Right lung (tissue), 10 donors: ENCODE measurements around the gene MAP3K12. TPM values are rescaled to one million over a fixed set of nuclear protein-coding genes. Genes with fewer than 3 reads are reported as not detected.
"Not testable (repeated sequence)": the region's sequence is repeated elsewhere in the genome, so short reads cannot be mapped to it uniquely, and the experiment has no call there.

ENCODE experiments used
- DNase-seq, 2 donors: peaks; one replicate each; pipeline ENCODE4 v3.0.0-alpha.2; 2013
- long read RNA-seq, 8 donors: transcript quantifications; one replicate each; lab custom pipeline, GENCODE V29; 2026
- polyA plus RNA-seq, 5 donors: library from polyadenylated mRNA; unstranded; fragments of 120-200 nt; gene quantifications; one replicate each; pipeline versions ENCODE4 v1.2.1 to v1.2.3, GENCODE V29; 2013; ENCODE audit warnings: inconsistent platforms in 1 of 5, low replicate concordance in 1 of 5; ENCODE audit not compliant: insufficient read length in 5 of 5, insufficient read depth in 1 of 5

MAP3K12 gene, protein sequence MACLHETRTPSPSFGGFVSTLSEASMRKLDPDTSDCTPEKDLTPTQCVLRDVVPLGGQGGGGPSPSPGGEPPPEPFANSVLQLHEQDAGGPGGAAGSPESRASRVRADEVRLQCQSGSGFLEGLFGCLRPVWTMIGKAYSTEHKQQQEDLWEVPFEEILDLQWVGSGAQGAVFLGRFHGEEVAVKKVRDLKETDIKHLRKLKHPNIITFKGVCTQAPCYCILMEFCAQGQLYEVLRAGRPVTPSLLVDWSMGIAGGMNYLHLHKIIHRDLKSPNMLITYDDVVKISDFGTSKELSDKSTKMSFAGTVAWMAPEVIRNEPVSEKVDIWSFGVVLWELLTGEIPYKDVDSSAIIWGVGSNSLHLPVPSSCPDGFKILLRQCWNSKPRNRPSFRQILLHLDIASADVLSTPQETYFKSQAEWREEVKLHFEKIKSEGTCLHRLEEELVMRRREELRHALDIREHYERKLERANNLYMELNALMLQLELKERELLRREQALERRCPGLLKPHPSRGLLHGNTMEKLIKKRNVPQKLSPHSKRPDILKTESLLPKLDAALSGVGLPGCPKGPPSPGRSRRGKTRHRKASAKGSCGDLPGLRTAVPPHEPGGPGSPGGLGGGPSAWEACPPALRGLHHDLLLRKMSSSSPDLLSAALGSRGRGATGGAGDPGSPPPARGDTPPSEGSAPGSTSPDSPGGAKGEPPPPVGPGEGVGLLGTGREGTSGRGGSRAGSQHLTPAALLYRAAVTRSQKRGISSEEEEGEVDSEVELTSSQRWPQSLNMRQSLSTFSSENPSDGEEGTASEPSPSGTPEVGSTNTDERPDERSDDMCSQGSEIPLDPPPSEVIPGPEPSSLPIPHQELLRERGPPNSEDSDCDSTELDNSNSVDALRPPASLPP
- 10 to 100 TPM; 22.8 to 32.7 (median 29.3) TPM for polyA plus RNA-seq
- long read RNA-seq, donor 1, full-length matches to known transcripts: 2 of 2 reads
- long read RNA-seq, donor 1, partial matches to known transcripts: 0 of 2 reads
- long read RNA-seq, donor 1, other reads (novel, unspliced or antisense): 0 of 2 reads
- long read RNA-seq, donor 2, partial matches to known transcripts: 227 of 297 reads
- long read RNA-seq, donor 2, other reads (novel, unspliced or antisense): 67 of 297 reads
- long read RNA-seq, donor 3, full-length matches to known transcripts: 2 of 2 reads
- long read RNA-seq, donor 3, partial matches to known transcripts: 0 of 2 reads
- long read RNA-seq, donor 3, other reads (novel, unspliced or antisense): 0 of 2 reads
- long read RNA-seq, donor 4, partial matches to known transcripts: 0 of 2 reads
- long read RNA-seq, donor 4, other reads (novel, unspliced or antisense): 0 of 2 reads
- long read RNA-seq, donor 5, partial matches to known transcripts: 0 of 3 reads
- long read RNA-seq, donor 5, other reads (novel, unspliced or antisense): 0 of 3 reads
- long read RNA-seq, donor 6, partial matches to known transcripts: 0 of 5 reads
- long read RNA-seq, donor 6, other reads (novel, unspliced or antisense): 0 of 5 reads
- long read RNA-seq, donor 7, partial matches to known transcripts: 0 of 2 reads
- long read RNA-seq, donor 7, other reads (novel, unspliced or antisense): 0 of 2 reads
- long read RNA-seq, donor 8, full-length matches to known transcripts: 2 of 2 reads
- long read RNA-seq, donor 8, partial matches to known transcripts: 0 of 2 reads
- long read RNA-seq, donor 8, other reads (novel, unspliced or antisense): 0 of 2 reads

DNA sequence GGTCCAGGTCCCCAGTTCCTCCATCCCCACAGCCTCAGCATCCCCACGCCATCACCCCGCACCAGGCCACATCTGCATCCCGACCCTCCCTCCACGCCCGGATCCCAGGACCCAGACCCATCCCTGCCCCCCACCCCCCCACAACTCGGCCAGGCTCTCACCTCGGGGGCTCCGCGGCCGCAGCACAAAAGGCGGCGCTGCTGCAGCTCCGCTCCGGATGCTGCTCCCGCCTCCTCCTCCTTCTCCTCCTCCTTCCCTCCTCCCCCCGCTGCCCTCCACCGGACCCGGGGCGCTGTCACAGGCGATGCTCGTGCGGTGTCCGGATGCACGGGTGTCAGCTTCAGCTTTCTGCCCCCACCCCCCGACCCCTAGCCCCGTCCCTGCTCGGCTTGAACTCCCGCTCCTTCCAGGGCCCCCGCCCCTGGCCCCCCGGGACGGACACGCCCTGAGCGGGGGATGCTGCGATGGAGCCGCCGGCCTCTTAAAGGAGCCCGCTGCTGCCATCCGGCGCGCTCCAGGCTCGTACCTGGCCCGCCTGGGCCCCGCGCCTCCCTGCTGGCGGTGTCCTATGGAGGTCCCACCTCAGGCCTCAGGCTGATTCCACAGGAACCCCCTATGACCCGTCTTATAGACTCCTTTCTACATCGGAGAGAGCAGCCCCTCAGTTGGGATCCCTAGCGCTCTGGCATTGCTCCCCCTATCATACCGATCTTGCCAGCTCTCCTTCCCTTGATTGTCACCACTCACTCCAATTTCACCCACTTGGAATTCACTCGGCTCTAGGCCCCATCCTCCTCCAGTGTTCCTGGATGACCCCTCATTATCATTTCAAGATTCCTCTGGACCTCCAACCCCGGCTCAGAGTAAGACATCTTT lies at the start of gene MAP3K12:
Gene MAP3K12, minus strand, starts transcription at position 193 of the 876 bp plus-strand sequence. CDS start 12,067 bp downstream, outside the sequence.
- peak in 1 of 2 donors; percentile 58 for DNase-seq

- not testable (repeated sequence) for DNase-seq
These were observed 49.1 kb upstream of the MAP3K12 start for GRCh38 chr12:53548354-53548753.

- peak; percentile 34 to 47 for DNase-seq
These were observed 44.3 kb upstream of the MAP3K12 start for GRCh38 chr12:53543539-53543938.

GRCh38 chr12:53539526-53539925 lies 40.3 kb upstream of the MAP3K12 start:
- DNase-seq: no peak

- DNase-seq: peak; percentile 14 to 16
These were observed 39.0 kb upstream of the MAP3K12 start for GRCh38 chr12:53538209-53538689.

- no peak for DNase-seq
These were observed 37.7 kb upstream of the MAP3K12 start for GRCh38 chr12:53536962-53537361.

DNA sequence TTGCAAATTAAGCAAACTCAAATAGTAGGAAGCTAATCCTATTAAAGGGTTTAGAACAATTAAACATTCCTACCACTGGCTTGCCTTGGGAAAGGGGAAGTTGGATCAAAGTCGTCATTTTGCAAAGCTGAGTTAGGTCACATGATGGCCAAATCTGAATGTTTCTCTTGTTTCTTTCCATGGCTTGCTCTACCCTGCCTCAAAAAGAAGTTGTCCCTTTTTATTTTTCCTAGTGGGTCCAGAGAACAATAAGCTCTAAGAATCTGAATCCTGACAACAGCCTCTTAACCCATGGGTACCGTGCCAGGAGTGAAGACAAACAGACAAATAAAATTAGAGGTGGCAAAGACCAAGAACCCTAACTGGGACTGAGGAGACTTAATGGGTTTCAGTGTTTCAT lies 34.2 kb upstream of the MAP3K12 start:
- no peak for DNase-seq

DNA sequence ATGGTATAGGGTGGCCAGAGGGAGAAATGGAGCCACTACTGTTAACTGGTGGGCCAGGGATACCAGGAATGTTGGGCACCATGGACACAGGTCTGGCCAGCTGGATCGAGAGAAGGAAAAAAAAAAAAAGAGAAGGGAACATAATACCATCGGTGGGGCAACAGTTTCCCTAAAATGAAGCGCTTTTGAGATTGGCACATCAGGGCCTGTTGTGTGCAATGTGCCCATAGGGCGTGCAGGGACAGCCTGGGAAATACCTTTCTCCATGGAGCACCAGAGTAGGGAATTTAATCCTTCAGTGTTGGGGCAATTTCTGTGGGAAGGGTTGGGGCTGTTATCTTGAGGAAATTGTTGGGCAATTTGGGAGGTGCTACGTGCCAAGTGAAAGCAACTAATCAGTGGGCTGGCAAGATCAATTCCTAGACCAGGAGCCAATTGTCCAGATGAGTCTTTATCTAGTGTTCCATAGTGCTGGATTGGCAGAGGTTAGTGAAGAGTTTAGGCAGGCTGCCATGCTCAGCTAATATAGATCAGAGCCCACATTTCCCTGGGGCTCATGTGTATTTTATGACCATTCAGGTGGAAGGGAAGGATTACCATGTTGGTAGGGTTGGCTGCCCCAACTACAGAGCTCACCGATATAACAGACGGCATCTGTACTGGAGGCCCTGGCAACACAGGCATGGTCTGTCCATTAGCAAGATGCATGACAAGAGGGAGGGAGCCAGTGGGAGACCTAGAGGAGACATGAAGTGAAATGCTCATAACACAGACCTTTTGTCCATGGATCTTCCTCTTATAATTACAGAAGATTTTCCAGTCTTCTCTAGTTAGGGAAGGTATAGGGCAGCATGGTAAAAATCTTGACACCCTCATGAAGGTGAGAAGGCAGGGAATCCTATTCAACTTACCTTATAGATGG lies 33.5 kb upstream of the MAP3K12 start:
- DNase-seq: no peak

DNA sequence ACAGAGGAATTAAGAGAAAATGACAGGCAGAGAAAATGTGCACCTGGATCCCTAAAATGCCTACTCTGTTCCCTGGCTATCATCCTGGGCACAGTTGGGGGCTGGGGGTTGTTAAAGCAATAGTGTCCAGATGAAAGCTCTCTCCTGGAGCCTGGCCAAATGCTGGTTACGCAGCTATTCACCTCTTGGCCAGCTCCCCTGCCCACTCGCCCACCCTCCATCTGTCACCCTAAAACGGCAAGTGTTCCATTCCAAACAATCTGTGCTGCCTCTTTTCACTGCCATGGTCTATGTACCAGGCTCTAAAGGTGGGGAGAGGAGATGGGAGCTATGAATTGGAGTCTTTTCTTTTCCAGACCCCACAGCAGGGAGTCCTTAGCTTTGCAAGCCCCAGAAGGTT lies 32.8 kb upstream of the MAP3K12 start:
- DNase-seq: no peak

GRCh38 chr12:53530920-53531319 lies 31.7 kb upstream of the MAP3K12 start:
- no peak for DNase-seq

DNA sequence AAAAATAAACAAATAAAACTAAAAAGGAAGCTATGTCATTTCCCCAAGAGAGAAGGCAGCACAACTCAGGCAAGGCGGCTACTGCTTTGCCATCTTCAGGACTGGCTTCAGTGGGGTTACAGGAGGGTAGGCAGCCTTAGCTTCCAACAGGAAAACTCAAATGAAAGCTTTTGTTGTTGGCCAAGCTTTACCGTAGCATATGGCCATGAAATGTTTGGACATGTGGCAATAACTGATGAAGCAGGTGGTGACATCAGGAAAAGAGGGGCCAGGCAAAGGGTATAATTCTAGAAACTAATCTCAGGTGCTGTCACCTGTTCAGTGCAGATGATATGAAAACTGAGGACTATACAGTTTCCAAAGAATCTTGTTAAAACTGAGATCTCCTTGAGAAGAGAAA lies 30.8 kb upstream of the MAP3K12 start:
- no peak for DNase-seq

DNA sequence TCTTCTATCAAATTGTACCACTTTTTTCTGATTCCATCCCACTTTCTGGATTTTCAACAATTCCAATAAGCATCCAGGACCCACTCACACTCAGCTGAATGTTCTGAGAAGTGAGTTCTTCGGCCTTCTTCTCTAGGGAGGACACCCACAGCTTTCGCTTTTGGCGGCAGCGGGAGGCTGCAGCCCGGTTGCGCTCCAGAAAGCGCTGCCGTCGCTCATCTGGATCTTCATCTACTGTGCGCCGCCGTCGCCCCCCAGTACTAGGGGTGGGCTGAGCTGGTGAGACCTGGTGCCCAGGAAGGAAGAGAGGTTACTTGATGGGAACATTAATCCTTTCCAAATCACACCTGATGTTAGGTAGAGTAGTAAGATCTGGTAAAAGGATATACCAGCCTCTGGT lies 25.2 kb upstream of the MAP3K12 start:
- DNase-seq: no peak

DNA sequence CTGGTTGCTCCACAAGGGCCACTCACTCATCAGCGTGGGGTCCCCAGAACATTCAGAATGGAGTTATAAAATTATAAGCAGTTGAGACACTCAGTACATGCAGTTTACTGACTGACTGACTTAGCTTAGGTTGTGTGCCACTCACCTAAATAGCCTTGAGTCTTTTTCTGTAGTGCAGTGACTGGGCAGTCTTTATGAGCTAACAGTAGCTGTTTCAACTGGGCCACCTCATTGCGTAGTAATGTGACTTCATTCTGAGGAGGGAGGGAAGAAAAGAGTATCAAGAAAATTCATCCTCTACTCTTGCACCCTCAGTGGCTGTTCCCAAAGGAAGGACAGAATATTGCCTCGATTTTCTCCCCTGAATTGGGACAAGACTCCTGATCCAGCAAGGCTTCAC lies 23.9 kb upstream of the MAP3K12 start:
- no peak for DNase-seq

DNA sequence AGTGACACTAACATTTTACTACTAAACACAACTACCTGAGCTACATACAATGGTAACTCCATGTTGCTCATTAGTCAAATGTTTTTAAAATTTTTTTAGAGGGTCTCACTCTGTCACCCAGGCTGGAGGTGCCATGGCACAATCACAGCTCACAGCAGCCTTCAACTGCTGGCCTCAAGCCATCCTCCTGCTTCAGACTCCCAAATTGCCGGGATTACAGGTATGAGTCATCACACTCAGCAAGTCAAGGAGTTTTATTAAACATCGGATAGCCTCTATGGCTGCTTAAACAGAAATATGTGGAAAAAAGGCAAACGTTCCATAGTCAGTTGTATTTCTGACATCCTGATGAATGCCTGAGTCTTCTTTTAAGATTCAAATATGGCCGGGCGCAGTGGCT lies 19.1 kb upstream of the MAP3K12 start:
- no peak for DNase-seq

GRCh38 chr12:53516758-53517455 lies 17.6 kb upstream of the MAP3K12 start:
- DNase-seq: no peak

- no peak for DNase-seq
These were observed 16.0 kb upstream of the MAP3K12 start for GRCh38 chr12:53515291-53515680.

- DNase-seq: peak in 1 of 2 donors; percentile 17
These were observed 15.5 kb upstream of the MAP3K12 start for GRCh38 chr12:53514628-53515290.
